Caki2 (cell line): ENCODE data around the gene PROK2. TPM values are rescaled to one million over a fixed set of nuclear protein-coding genes. Genes with fewer than 3 reads are reported as not detected.

Experiments used
- DNase-seq: peaks from one replicate; pipeline ENCODE4 v3.0.0-alpha.2; 2015; ENCODE audit warnings: low read depth
- in situ Hi-C: cut with HindIII; loops from 2 replicates; pipeline ENCODE4 v1.10.0; 2016; ENCODE audit warnings: low sequenced_read_pairs, low pct_unique_long_range_greater_than_20kb, mixed read lengths
- total RNA-seq: library from RNA; depleted of rRNA; stranded (reverse); fragments of >200 nt; shearing (Covaris generic); gene quantifications from 2 replicates; pipeline ENCODE4 v1.2.3, GENCODE V29; 2014; ENCODE audit warnings: low replicate concordance

PROK2 gene
- total RNA-seq, 1 experiment from 2014 or later: not detected

- in situ Hi-C loops: no loop called here
- DNase-seq: no peak
Measured at GRCh38 chr3:71791634-71792033, 6.7 kb upstream of the PROK2 start.

- in situ Hi-C loops: no loop called here
- DNase-seq: no peak
Measured at GRCh38 chr3:71789922-71790321, 5.0 kb upstream of the PROK2 start.

DNA sequence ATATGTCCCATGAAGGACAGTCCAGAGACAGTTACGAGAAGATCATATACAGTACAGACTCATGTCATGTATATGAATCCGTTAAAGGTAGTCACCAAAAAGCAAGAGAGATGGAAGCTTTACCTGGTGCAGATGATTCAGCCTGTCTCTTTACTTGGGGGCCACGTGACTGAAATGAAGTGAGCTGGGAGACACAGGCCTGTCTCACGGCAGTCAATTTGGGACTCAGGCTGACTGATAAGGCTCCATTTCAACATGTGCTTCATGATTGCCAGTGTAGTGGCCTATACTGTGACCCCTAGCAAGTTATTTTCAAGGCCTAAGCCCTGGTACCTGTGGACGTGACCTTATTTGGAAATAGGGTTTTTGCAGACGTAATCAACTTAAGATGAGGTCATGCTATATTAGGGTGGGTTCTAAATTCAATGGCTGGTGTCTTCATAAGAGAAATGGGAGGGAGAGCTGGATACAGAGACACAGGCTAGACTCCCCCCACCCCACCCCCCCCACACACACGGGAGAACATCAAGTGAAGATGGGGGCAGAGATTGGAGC is 3.0 kb upstream of the PROK2 start:
- no peak for DNase-seq
- in situ Hi-C loops: no loop called here

- in situ Hi-C loops: no loop called here
- DNase-seq: no peak
Measured at GRCh38 chr3:71786551-71786950, 1.6 kb upstream of the PROK2 start.

GRCh38 chr3:71786217-71786549 is 1.2 kb upstream of the PROK2 start:
- in situ Hi-C loops: no loop called here
- no peak for DNase-seq

DNA sequence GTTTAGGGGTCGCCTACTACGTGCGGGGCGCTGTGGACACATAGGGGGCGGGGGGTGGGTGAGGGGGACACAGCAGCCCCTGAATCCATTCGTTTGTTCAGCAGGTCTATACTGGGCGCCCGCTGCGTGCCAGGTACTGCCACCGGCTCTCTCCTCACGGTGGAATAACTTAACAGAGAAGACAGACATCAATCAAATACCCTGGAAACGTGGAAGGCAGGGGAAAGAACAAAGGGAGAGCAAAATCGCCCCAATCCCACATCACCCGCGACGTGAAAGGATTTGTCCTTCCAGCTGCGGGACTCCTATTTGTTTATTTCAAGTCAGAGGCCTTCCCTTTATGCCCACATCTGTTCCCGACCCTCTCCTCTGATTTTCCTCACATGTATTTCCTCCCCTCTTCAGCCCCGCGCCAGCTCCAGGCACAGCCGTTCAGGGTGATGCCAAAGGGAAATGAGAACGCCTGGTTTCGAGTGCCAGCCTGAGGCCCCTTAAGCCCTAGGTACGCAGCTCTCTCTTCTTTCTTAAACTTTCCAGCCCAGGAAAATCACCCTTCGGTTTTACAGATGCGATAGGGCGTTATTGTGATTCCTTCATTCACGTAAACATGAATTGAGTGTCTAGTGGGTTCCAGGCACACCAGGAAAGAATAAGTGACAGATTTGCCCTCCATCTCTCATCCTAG is 726 bp upstream of the PROK2 start:
- no peak for DNase-seq
- in situ Hi-C loops: no loop called here

GRCh38 chr3:71784201-71784913 is 591 bp downstream of the PROK2 start:
- in situ Hi-C loops: no loop called here

GRCh38 chr3:71783152-71783551 is 1.8 kb downstream of the PROK2 start:
- in situ Hi-C loops: no loop called here
- DNase-seq: no peak

More at GRCh38 chr3:71784201-71784913, 591 bp downstream of the PROK2 start:
- DNase-seq: no peak

DNA sequence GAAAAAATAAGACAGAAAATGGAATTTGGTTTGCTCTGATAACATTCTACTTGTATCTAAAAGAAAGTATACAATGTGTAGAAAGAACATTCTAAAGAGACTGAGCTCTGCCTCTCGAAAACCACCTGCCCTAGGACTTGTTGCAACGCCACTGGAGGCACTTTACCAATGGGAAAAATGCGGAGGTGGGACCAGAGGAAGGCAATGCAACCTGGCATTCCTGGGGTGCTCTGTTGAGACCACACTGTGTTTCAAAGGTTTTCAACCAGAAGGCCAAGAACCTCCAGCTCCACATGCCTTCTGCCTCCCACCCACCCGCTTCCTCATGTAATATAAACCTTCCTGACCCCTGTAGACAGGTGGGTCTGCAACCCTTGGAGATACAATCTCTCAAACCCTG is 4.5 kb downstream of the PROK2 start:
- no peak for DNase-seq
- in situ Hi-C loops: no loop called here

DNA sequence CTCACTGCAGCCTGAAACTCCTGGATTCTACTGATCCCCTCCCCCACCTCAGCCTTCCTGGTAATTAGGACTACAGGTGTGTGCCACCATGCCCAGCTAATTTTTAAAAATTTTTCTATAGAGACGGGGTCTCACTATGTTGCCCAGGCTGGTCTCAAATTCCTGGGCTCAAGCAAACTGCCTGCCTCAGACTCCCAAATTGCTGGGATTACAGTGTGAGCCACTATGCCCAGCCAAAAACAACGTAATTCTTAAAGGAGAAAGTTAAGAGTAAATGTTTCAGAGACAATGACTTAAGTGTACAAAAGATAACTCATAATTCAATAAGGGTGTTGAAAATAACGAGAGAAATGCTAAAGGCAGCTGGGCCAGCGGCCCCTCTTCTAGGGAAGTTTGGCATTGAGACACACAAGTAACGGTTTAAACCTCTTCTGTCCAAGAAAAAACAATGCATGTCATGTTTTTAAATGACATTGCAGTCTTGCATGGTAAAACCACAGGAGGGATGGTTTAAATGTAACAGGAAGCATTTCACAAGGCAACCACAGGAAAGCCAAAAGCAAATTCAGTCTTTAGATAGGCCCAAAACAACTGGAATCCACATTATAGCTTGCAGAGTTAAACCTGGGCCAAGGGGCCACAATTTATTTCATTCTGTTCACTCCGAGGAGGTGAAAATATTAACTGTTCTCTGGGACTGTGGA is 5.1 kb downstream of the PROK2 start:
- DNase-seq: no peak
- in situ Hi-C loops: no loop called here

- no peak for DNase-seq
- in situ Hi-C loops: no loop called here
Measured at GRCh38 chr3:71778353-71778752, 6.6 kb downstream of the PROK2 start.

- in situ Hi-C loops: no loop called here
- DNase-seq: no peak
Measured at GRCh38 chr3:71776538-71776937, 8.4 kb downstream of the PROK2 start.

GRCh38 chr3:71771884-71772283 is 13.1 kb downstream of the PROK2 start:
- DNase-seq: no peak
- in situ Hi-C loops: no loop called here

GRCh38 chr3:71771126-71771525 is 13.8 kb downstream of the PROK2 start:
- in situ Hi-C loops: no loop called here
- no peak for DNase-seq

DNA sequence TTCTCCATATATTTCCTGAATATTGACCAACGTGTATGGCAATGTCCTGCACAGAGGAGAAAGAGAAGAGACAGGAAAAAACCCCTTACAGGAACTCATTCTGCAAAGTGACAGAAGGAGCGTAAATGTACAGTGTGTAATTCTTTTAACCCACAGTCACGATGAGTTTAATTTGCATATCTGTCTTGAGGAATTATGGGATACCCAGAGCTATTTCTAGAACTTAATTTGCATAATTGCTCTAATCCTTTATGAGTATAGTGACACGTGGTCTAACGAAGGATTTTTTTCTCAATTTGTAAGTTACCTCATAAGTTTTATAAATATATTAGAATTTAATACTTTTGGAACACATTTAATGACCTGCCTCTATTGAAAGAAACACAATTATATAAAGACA is 21.5 kb downstream of the PROK2 start:
- DNase-seq: no peak
- in situ Hi-C loops: no loop called here

DNA sequence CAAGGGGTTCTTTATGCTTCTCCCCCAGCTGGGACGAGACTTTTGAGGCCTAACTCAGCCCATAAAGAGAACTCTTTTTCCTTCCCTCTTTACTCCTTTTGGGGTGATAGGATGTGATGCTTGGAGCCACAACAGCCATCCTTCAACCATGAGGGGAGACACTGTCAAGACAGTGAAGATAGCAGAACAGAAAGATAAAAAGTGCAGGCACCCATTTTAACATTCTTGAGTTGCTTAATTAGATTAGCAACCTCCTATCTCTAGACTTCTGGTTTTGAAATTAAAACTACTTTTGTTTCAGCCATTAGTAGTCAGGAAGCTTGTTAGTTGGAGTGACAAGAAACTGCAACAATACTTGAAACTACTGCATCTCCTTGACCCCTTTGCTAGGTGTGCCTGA is 24.8 kb downstream of the PROK2 start:
- in situ Hi-C loops: no loop called here
- no peak for DNase-seq

DNA sequence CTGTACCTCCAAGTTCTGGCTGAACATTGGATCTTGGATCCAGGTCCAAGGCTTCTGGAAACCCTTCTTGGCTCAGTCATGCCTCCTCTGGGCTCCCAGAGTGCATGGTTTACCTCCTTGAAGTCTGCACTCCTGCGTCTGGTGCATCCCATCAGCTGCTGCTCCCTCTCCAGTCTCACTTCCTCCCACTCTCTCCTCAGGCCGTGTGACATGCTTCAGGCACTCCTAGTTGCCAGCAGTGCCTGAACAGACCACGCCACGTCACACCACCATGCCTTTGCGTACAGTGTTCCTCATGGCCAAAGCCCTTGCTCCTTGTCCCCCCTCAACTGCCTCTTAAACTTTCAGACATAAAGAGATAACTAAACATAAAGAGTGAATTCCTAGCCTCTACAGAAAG is 25.5 kb downstream of the PROK2 start:
- in situ Hi-C loops: no loop called here
- no peak for DNase-seq

- in situ Hi-C loops: no loop called here
- DNase-seq: no peak
Measured at GRCh38 chr3:71758091-71758490, 26.9 kb downstream of the PROK2 start.

DNA sequence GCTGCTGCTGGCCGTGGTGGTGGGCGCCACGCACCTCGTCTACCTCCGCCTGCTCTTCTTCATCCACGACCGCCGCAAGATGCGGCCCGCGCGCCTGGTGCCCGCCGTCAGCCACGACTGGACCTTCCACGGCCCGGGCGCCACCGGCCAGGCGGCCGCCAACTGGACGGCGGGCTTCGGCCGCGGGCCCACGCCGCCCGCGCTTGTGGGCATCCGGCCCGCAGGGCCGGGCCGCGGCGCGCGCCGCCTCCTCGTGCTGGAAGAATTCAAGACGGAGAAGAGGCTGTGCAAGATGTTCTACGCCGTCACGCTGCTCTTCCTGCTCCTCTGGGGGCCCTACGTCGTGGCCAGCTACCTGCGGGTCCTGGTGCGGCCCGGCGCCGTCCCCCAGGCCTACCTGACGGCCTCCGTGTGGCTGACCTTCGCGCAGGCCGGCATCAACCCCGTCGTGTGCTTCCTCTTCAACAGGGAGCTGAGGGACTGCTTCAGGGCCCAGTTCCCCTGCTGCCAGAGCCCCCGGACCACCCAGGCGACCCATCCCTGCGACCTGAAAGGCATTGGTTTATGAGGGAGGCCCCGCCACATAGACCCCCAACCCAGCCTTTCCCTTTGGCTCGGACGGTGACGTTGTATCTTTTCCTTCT is 30.2 kb downstream of the PROK2 start:
- no peak for DNase-seq
- in situ Hi-C loops: no loop called here
